Tibial nerve (tissue), 4 donors: Measurements from ENCODE around the gene SORBS1. TPM values are rescaled to one million over a fixed set of nuclear protein-coding genes. Genes with fewer than 3 reads are reported as not detected.

ENCODE experiments used
- DNase-seq, 2 donors: peaks; one replicate each; pipeline ENCODE4 v3.0.0-alpha.2; 2019; ENCODE audit warnings: low spot score in 2 of 2
- H3K27ac ChIP-seq, 4 donors: fragments of 200-600 bp; sonication (generic) in 3 of 4; one replicate each; pipeline ENCODE4 v1.5.1; 2017 to 2019; ENCODE audit warnings: mild to moderate bottlenecking in 1 of 4
- H3K27me3 ChIP-seq, 2 donors: fragments of 200-600 bp; sonication (generic) in 1 of 2; one replicate each; pipeline versions ENCODE4 v1.5.1 to v1.6.0; 2017 to 2019
- H3K36me3 ChIP-seq, 3 donors: fragments of 200-600 bp; sonication (generic); one replicate each; pipeline ENCODE4 v1.5.1; 2018 to 2019
- H3K4me1 ChIP-seq, 4 donors: fragments of 200-600 bp; sonication (generic) in 3 of 4; one replicate each; pipeline ENCODE4 v1.5.1; 2017 to 2019
- H3K4me3 ChIP-seq, 4 donors: fragments of 200-600 bp; sonication (generic) in 3 of 4; one replicate each; pipeline ENCODE4 v1.5.1; 2017 to 2019; ENCODE audit warnings: mild to moderate bottlenecking in 1 of 4, moderate library complexity in 1 of 4
- H3K9me3 ChIP-seq, 4 donors: fragments of 200-600 bp; sonication (generic) in 3 of 4; one replicate each; pipeline ENCODE4 v1.5.1; 2017 to 2019
- CTCF ChIP-seq, 5 experiments: fragments of 200-600 bp in 3 of 5; fragments of 450-650 bp in 2 of 5; sonication (generic) in 3 of 5; IDR thresholded peaks; one replicate each; pipeline ENCODE4 v1.5.1; 2016 to 2019; ENCODE audit warnings: antibody characterized with exemption in 5 of 5, mild to moderate bottlenecking in 3 of 5, moderate library complexity in 2 of 5
- EP300 ChIP-seq, 2 donors: sonication (generic); formaldehyde crosslinking; IDR thresholded peaks; one replicate each; pipeline ENCODE4 v1.6.1; 2017; ENCODE audit warnings: antibody characterized with exemption in 2 of 2, mild to moderate bottlenecking in 1 of 2
- POLR2A ChIP-seq, 2 donors: fragments of 450-650 bp; IDR thresholded peaks; one replicate each; pipeline ENCODE4 v1.6.1; 2017; ENCODE audit warnings: antibody characterized with exemption in 2 of 2, mild to moderate bottlenecking in 2 of 2, moderate library complexity in 2 of 2
- WGBS, 2 donors: methylation state at CpG; one replicate each; pipeline ENCODE4 v1.1.5; 2018; 5-methylcytosine and 5-hydroxymethylcytosine counted together
- total RNA-seq, 4 donors: library from RNA; depleted of rRNA; stranded (reverse); fragments of >200 nt; gene quantifications; one replicate each; pipeline ENCODE4 v1.1.0, GENCODE V29; 2016

SORBS1 gene
- total RNA-seq, 4 donors from 2014 or later: 427 to 623 (median 567) TPM

- no peaks in the 10 kb centered on the region for H3K27me3 ChIP-seq
- H3K4me3 ChIP-seq: no peak overlapping the region
- no peak overlapping the region for H3K27ac ChIP-seq
- no peak for DNase-seq
- 55 to 59% methylated on average over 6 of the region's 6 CpGs for WGBS, 2 donors
- TF ChIP-seq EP300 (IDR thresholded peaks at IDR 0.05) (no peak), POLR2A (IDR thresholded peaks at IDR 0.05) (no peak), CTCF (IDR thresholded peaks at IDR 0.05) (no peak)
- peaks cover 0 to 9% (median 0%) of the 10 kb centered on the region in 4 donors for H3K4me1 ChIP-seq
- peaks cover 0 to 25% (median 8%) of the 10 kb centered on the region in 3 donors for H3K36me3 ChIP-seq
- H3K9me3 ChIP-seq: no peaks in the 10 kb centered on the region
Measured at GRCh38 chr10:95602382-95602781, 41.2 kb upstream of the SORBS1 start.

GRCh38 chr10:95601116-95601719 lies 40.0 kb upstream of the SORBS1 start:
- TF ChIP-seq POLR2A (IDR thresholded peaks at IDR 0.05) (no peak), CTCF (IDR thresholded peaks at IDR 0.05) (peak; percentile 82 to 94 (median 89)), EP300 (IDR thresholded peaks at IDR 0.05) (peak in 1 of 2 donors; percentile 64)
- DNase-seq: peak; percentile 70 to 93
- H3K27me3 ChIP-seq: no peaks in the 10 kb centered on the region
- WGBS, 2 donors: 23 to 24% methylated on average over 6 of the region's 6 CpGs
- H3K9me3 ChIP-seq: peaks cover 0 to 5% (median 0%) of the 10 kb centered on the region in 4 donors
- peaks cover 0 to 14% (median 0%) of the 10 kb centered on the region in 3 donors for H3K36me3 ChIP-seq
- H3K4me1 ChIP-seq: peaks cover 0 to 9% (median 0%) of the 10 kb centered on the region in 4 donors
- no peak overlapping the region for H3K4me3 ChIP-seq
- peak overlapping the region in 1 of 4 donors; percentile 61 for H3K27ac ChIP-seq

GRCh38 chr10:95600158-95600557 lies 39.0 kb upstream of the SORBS1 start:
- TF ChIP-seq EP300 (IDR thresholded peaks at IDR 0.05) (no peak), POLR2A (IDR thresholded peaks at IDR 0.05) (no peak), CTCF (IDR thresholded peaks at IDR 0.05) (no peak)
- no peak overlapping the region for H3K27ac ChIP-seq

GRCh38 chr10:95597788-95598187 lies 36.6 kb upstream of the SORBS1 start:
- no peak for DNase-seq
- H3K9me3 ChIP-seq: peaks cover 0 to 5% (median 2%) of the 10 kb centered on the region in 4 donors
- whole genome bisulfite sequencing, 2 donors: 82 to 97% methylated on average over 1 of the region's 1 CpG
- no peak for TF ChIP-seq EP300 (IDR thresholded peaks at IDR 0.05)
- no peak for TF ChIP-seq CTCF (IDR thresholded peaks at IDR 0.05)
- no peak for TF ChIP-seq POLR2A (IDR thresholded peaks at IDR 0.05)
- H3K36me3 ChIP-seq: no peaks in the 10 kb centered on the region
- peaks cover 0 to 9% (median 0%) of the 10 kb centered on the region in 4 donors for H3K4me1 ChIP-seq
- no peak overlapping the region for H3K4me3 ChIP-seq
- no peak overlapping the region for H3K27ac ChIP-seq
- H3K27me3 ChIP-seq: no peaks in the 10 kb centered on the region

More at GRCh38 chr10:95600158-95600557, 39.0 kb upstream of the SORBS1 start:
- Histone ChIP-seq H3K36me3 (peaks cover 0 to 3% (median 0%) of the 10 kb centered on the region in 3 donors), H3K4me3 (no peak overlapping the region), H3K27me3 (no peaks in the 10 kb centered on the region), H3K9me3 (peaks cover 0 to 5% (median 2%) of the 10 kb centered on the region in 4 donors), H3K4me1 (peaks cover 0 to 9% (median 0%) of the 10 kb centered on the region in 4 donors)
- WGBS, 2 donors: 78 to 85% methylated on average over 4 of the region's 4 CpGs
- no peak for DNase-seq

- H3K27ac ChIP-seq: no peak overlapping the region
- 91 to 95% methylated on average over 1 of the region's 1 CpG for WGBS, 2 donors
- TF ChIP-seq POLR2A (IDR thresholded peaks at IDR 0.05) (no peak), CTCF (IDR thresholded peaks at IDR 0.05) (no peak), EP300 (IDR thresholded peaks at IDR 0.05) (no peak)
Measured at GRCh38 chr10:95588025-95588424, 26.9 kb upstream of the SORBS1 start.

More at GRCh38 chr10:95588025-95588424, 26.9 kb upstream of the SORBS1 start:
- no peaks in the 10 kb centered on the region for H3K36me3 ChIP-seq
- no peaks in the 10 kb centered on the region for H3K27me3 ChIP-seq
- H3K9me3 ChIP-seq: no peaks in the 10 kb centered on the region
- H3K4me3 ChIP-seq: no peak overlapping the region
- DNase-seq: no peak
- no peaks in the 10 kb centered on the region for H3K4me1 ChIP-seq
